Subcutaneous adipose tissue (tissue), 4 donors: ENCODE measurements around the gene FMNL3. TPM values are rescaled to one million over a fixed set of nuclear protein-coding genes. Genes with fewer than 3 reads are reported as not detected.

Experiments
- CTCF ChIP-seq: fragments of 450-650 bp; IDR thresholded peaks from one replicate; pipeline ENCODE4 v1.5.1; 2016; ENCODE audit warnings: low read depth, mild to moderate bottlenecking, control low read depth, antibody characterized with exemption, moderate library complexity
- total RNA-seq, 4 donors: library from RNA; depleted of rRNA; stranded (reverse); fragments of >200 nt; gene quantifications; one replicate each; pipeline ENCODE4 v1.1.0, GENCODE V29; 2016

Gene FMNL3
- total RNA-seq, 4 donors from 2014 or later, result 8.2 to 19.6 (median 14.0) TPM

- no peak for TF ChIP-seq CTCF
These were observed 13.0 kb upstream of the FMNL3 start for GRCh38 chr12:49720214-49720613.

GRCh38 chr12:49716553-49716952 lies 9.3 kb upstream of the FMNL3 start:
- no peak for TF ChIP-seq CTCF

- TF ChIP-seq CTCF, result no peak
These were observed 1.6 kb upstream of the FMNL3 start for GRCh38 chr12:49708851-49709250.

- TF ChIP-seq CTCF, result no peak
These were observed 575 bp upstream of the FMNL3 start for GRCh38 chr12:49707812-49708147.

GRCh38 chr12:49706351-49707127 lies 666 bp downstream of the FMNL3 start:
- no peak for TF ChIP-seq CTCF

- TF ChIP-seq CTCF, result no peak
These were observed 1.6 kb downstream of the FMNL3 start for GRCh38 chr12:49705479-49706134.

GRCh38 chr12:49703647-49704137 lies 3.5 kb downstream of the FMNL3 start:
- TF ChIP-seq CTCF, result no peak
